WTC11 (cell line): Measurements from ENCODE around the gene CORIN.

Experiments used
- CREB1 ChIP-seq: sonication (generic); formaldehyde crosslinking; IDR thresholded peaks from 2 replicates; pipeline ENCODE4 v1.8.0; 2023; ENCODE audit warnings: mild to moderate bottlenecking, missing genetic modification reagents
- ELF4 ChIP-seq: sonication (generic); formaldehyde crosslinking; IDR thresholded peaks from 2 replicates; pipeline ENCODE4 v1.8.1; 2022; ENCODE audit warnings: low read depth, mild to moderate bottlenecking, moderate library complexity, missing genetic modification reagents
- NFE2L1 ChIP-seq: sonication (generic); formaldehyde crosslinking; IDR thresholded peaks from 2 replicates; pipeline ENCODE4 v1.8.1; 2023; ENCODE audit warnings: missing genetic modification reagents
- TF ChIP-seq, protein P1 (sequence below): fragments of 200-600 bp; IDR thresholded peaks from 2 replicates; pipeline ENCODE4 v1.8.0; 2022; ENCODE audit warnings: antibody characterized with exemption
- TF ChIP-seq, protein P2 (sequence below): sonication (generic); formaldehyde crosslinking; conservative IDR thresholded peaks from 2 replicates; pipeline ENCODE4 v1.8.1; 2022; ENCODE audit warnings: mild to moderate bottlenecking, missing genetic modification reagents
- TF ChIP-seq, protein P3 (sequence below): sonication (generic); formaldehyde crosslinking; IDR thresholded peaks from 2 replicates; pipeline ENCODE4 v1.8.0; 2022; ENCODE audit warnings: mild to moderate bottlenecking, missing genetic modification reagents

DNA sequence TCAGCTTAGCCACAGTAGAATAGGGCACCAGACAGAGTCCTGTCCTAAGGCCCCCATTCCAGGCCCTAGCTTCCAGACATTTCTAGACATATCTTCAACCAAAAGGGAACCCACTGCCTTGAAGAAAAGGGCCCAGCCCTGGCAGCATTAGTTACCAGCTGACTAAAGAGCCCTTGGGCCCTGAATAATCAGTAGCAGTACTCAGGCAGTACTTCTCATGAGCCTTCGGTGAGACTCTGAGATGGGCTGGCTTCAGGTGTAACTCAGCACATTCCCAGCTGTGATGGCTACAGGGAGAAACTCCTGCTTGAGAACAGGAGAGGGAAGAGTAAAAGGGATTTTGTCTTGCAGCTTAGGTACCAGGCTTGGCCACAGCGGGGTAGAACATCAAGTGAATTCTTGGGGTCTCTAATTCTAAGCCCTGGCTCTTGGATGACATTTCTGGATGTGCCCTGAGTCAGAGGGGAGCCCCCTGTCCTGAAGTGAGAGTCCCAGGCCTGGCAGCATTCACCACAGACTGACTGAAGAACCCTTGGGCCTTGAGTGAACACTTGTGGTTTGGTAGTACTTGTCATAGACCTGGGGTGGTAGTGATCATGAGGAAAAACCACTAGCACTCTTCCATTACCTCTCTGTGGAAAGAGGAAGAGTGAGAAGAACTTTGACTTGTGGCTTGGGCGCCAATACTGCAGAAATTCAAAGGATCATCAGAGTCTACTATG is 182.7 kb downstream of the CORIN start:
- TF ChIP-seq, protein P1, sequence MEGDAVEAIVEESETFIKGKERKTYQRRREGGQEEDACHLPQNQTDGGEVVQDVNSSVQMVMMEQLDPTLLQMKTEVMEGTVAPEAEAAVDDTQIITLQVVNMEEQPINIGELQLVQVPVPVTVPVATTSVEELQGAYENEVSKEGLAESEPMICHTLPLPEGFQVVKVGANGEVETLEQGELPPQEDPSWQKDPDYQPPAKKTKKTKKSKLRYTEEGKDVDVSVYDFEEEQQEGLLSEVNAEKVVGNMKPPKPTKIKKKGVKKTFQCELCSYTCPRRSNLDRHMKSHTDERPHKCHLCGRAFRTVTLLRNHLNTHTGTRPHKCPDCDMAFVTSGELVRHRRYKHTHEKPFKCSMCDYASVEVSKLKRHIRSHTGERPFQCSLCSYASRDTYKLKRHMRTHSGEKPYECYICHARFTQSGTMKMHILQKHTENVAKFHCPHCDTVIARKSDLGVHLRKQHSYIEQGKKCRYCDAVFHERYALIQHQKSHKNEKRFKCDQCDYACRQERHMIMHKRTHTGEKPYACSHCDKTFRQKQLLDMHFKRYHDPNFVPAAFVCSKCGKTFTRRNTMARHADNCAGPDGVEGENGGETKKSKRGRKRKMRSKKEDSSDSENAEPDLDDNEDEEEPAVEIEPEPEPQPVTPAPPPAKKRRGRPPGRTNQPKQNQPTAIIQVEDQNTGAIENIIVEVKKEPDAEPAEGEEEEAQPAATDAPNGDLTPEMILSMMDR: no peak
- TF ChIP-seq, protein P2, sequence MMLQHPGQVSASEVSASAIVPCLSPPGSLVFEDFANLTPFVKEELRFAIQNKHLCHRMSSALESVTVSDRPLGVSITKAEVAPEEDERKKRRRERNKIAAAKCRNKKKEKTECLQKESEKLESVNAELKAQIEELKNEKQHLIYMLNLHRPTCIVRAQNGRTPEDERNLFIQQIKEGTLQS (CRISPR knock-in tag): no peak
- TF ChIP-seq NFE2L1: no peak
- no peak for TF ChIP-seq CREB1 (CRISPR knock-in tag)
- TF ChIP-seq ELF4: no peak
- TF ChIP-seq, protein P3, sequence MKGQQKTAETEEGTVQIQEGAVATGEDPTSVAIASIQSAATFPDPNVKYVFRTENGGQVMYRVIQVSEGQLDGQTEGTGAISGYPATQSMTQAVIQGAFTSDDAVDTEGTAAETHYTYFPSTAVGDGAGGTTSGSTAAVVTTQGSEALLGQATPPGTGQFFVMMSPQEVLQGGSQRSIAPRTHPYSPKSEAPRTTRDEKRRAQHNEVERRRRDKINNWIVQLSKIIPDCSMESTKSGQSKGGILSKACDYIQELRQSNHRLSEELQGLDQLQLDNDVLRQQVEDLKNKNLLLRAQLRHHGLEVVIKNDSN (CRISPR knock-in tag): no peak
